Upper lobe of left lung (tissue), 6 donors: ENCODE results near the gene OSBPL9. TPM values are rescaled to one million over a fixed set of nuclear protein-coding genes. Genes with fewer than 3 reads are reported as not detected.
A peak's percentile ranks its signal among the peaks of the same experiment; 100 is the strongest.

ENCODE experiments used
- ATAC-seq, 2 donors: fragments of 200-7000 bp; cut with Tn5 transposase; one replicate each; pipeline ENCODE4 v1.9.1; 2022; ENCODE audit warnings: mild to moderate bottlenecking in 2 of 2, moderate library complexity in 2 of 2; ENCODE audit not compliant: low FRiP score in 2 of 2
- DNase-seq, 2 donors: peaks; one replicate each; pipeline ENCODE4 v3.0.0-alpha.2; 2019 to 2020
- H3K27ac ChIP-seq, 4 donors: fragments of 200-600 bp; sonication (generic); one replicate each; pipeline ENCODE4 v1.5.1; 2016 to 2019
- H3K27me3 ChIP-seq, 4 donors: fragments of 200-600 bp; sonication (generic); one replicate each; pipeline ENCODE4 v1.5.1; 2017 to 2019
- H3K36me3 ChIP-seq, 4 donors: fragments of 200-600 bp; sonication (generic); one replicate each; pipeline ENCODE4 v1.5.1; 2016 to 2019
- H3K4me1 ChIP-seq, 4 donors: fragments of 200-600 bp; sonication (generic); one replicate each; pipeline ENCODE4 v1.5.1; 2018 to 2019
- H3K4me3 ChIP-seq, 4 donors: fragments of 200-600 bp; sonication (generic); one replicate each; pipeline ENCODE4 v1.5.1; 2017 to 2019; ENCODE audit warnings: mild to moderate bottlenecking in 2 of 4, moderate library complexity in 1 of 4
- H3K9me3 ChIP-seq, 4 donors: fragments of 200-600 bp; sonication (generic); one replicate each; pipeline ENCODE4 v1.5.1; 2018 to 2019
- CTCF ChIP-seq, 6 experiments: fragments of 450-650 bp in 4 of 6; fragments of 200-600 bp in 2 of 6; sonication (generic) in 2 of 6; IDR thresholded peaks; one replicate each; pipeline ENCODE4 v1.5.1; 2016 to 2019; ENCODE audit warnings: antibody characterized with exemption in 6 of 6
- EP300 ChIP-seq, 4 donors: sonication (generic); formaldehyde crosslinking; IDR thresholded peaks; one replicate each; pipeline ENCODE4 v1.5.1; 2017; ENCODE audit warnings: antibody characterized with exemption in 4 of 4, control low read depth in 2 of 4
- POLR2A ChIP-seq, 4 donors: fragments of 450-650 bp; IDR thresholded peaks; one replicate each; pipeline ENCODE4 v1.5.1; 2016 to 2017; ENCODE audit warnings: antibody characterized with exemption in 4 of 4, mild to moderate bottlenecking in 2 of 4
- POLR2AphosphoS5 ChIP-seq, 2 donors: sonication (generic); formaldehyde crosslinking; IDR thresholded peaks; one replicate each; pipeline ENCODE4 v1.5.1; 2017; ENCODE audit warnings: antibody characterized with exemption in 2 of 2
- WGBS, 2 donors: methylation state at CpG; one replicate each; pipeline ENCODE4 v1.1.5; 2017 to 2018; 5-methylcytosine and 5-hydroxymethylcytosine counted together
- total RNA-seq, 6 donors: library from RNA; depleted of rRNA in 4 of 6; stranded (reverse); fragments of >200 nt in 4 of 6; gene quantifications; one replicate each; pipeline versions ENCODE4 v1.1.0 to v1.2.1, GENCODE V29; 2016 to 2021
- donor health status: DM: no; HTN: no; CAD: no; lungs with moderate emphysema.
- donor health status: DM: no; HTN: yes; CAD: no; lungs with severe emphysema.

OSBPL9 gene
- total RNA-seq, 6 donors from 2014 or later = 55.7 to 271 (median 94.9) TPM

GRCh38 chr1:51788938-51789337, 172.0 kb downstream of the OSBPL9 start:
- ATAC-seq = no peak
- 63 to 64% methylated on average over 2 of the region's 2 CpGs for WGBS, 2 donors
- no peaks in the 10 kb centered on the region for H3K27me3 ChIP-seq
- DNase-seq = no peak
- H3K9me3 ChIP-seq = no peaks in the 10 kb centered on the region
- peaks cover 0 to 2% (median 0%) of the 10 kb centered on the region in 4 donors for H3K4me1 ChIP-seq
- no peak overlapping the region for H3K4me3 ChIP-seq
- H3K36me3 ChIP-seq = peaks cover 66 to 100% (median 84%) of the 10 kb centered on the region in 4 donors
- no peak overlapping the region for H3K27ac ChIP-seq
- TF ChIP-seq POLR2A (IDR thresholded peaks at IDR 0.05) (no peak), EP300 (IDR thresholded peaks at IDR 0.05) (no peak), POLR2AphosphoS5 (IDR thresholded peaks at IDR 0.05) (no peak), CTCF (IDR thresholded peaks at IDR 0.05) (no peak)

GRCh38 chr1:51789342-51789741, 172.4 kb downstream of the OSBPL9 start:
- Histone ChIP-seq H3K4me1 (peaks cover 0 to 6% (median 0%) of the 10 kb centered on the region in 4 donors), H3K27ac (no peak overlapping the region), H3K27me3 (no peaks in the 10 kb centered on the region), H3K36me3 (peaks cover 66 to 100% (median 82%) of the 10 kb centered on the region in 4 donors), H3K4me3 (no peak overlapping the region), H3K9me3 (no peaks in the 10 kb centered on the region)
- no peak for DNase-seq
- ATAC-seq = no peak
- TF ChIP-seq POLR2A (IDR thresholded peaks at IDR 0.05) (no peak), CTCF (IDR thresholded peaks at IDR 0.05) (no peak), POLR2AphosphoS5 (IDR thresholded peaks at IDR 0.05) (no peak), EP300 (IDR thresholded peaks at IDR 0.05) (no peak)
- 80 to 100% methylated on average over 1 of the region's 1 CpG for WGBS, 2 donors

GRCh38 chr1:51790385-51790784, 173.5 kb downstream of the OSBPL9 start:
- Histone ChIP-seq H3K4me1 (peaks cover 0 to 10% (median 0%) of the 10 kb centered on the region in 4 donors), H3K27me3 (no peaks in the 10 kb centered on the region), H3K9me3 (no peaks in the 10 kb centered on the region), H3K4me3 (no peak overlapping the region), H3K27ac (no peak overlapping the region), H3K36me3 (peaks cover 59 to 100% (median 77%) of the 10 kb centered on the region in 4 donors)
- no peak for ATAC-seq
- no peak for TF ChIP-seq POLR2A (IDR thresholded peaks at IDR 0.05)
- TF ChIP-seq CTCF (IDR thresholded peaks at IDR 0.05) = no peak
- no peak for TF ChIP-seq POLR2AphosphoS5 (IDR thresholded peaks at IDR 0.05)
- TF ChIP-seq EP300 (IDR thresholded peaks at IDR 0.05) = no peak
- 92 to 93% methylated on average over 6 of the region's 6 CpGs for WGBS, 2 donors
- no peak for DNase-seq

- no peak for TF ChIP-seq CTCF (IDR thresholded peaks at IDR 0.05)
- no peak for TF ChIP-seq POLR2AphosphoS5 (IDR thresholded peaks at IDR 0.05)
- TF ChIP-seq EP300 (IDR thresholded peaks at IDR 0.05) = no peak
- no peak for TF ChIP-seq POLR2A (IDR thresholded peaks at IDR 0.05)
- H3K27ac ChIP-seq = no peak overlapping the region
- no peak overlapping the region for H3K4me3 ChIP-seq
- 100% methylated on average over 1 of the region's 1 CpG for WGBS, 2 donors
- H3K36me3 ChIP-seq = peaks cover 50 to 91% (median 64%) of the 10 kb centered on the region in 4 donors
- H3K4me1 ChIP-seq = peaks cover 0 to 10% (median 0%) of the 10 kb centered on the region in 4 donors
- ATAC-seq (no peak), DNase-seq (no peak)
- H3K27me3 ChIP-seq = no peaks in the 10 kb centered on the region
- H3K9me3 ChIP-seq = no peaks in the 10 kb centered on the region
These were observed 175.0 kb downstream of the OSBPL9 start for GRCh38 chr1:51791888-51792287.

GRCh38 chr1:51792864-51793263, 176.0 kb downstream of the OSBPL9 start:
- Histone ChIP-seq H3K4me1 (peaks cover 0 to 10% (median 0%) of the 10 kb centered on the region in 4 donors), H3K27ac (no peak overlapping the region), H3K36me3 (peaks cover 46 to 91% (median 63%) of the 10 kb centered on the region in 4 donors), H3K9me3 (no peaks in the 10 kb centered on the region), H3K4me3 (no peak overlapping the region), H3K27me3 (no peaks in the 10 kb centered on the region)
- peak in 1 of 2 donors; percentile 32 for ATAC-seq
- DNase-seq = no peak
- TF ChIP-seq EP300 (IDR thresholded peaks at IDR 0.05) (no peak), POLR2A (IDR thresholded peaks at IDR 0.05) (no peak), CTCF (IDR thresholded peaks at IDR 0.05) (no peak), POLR2AphosphoS5 (IDR thresholded peaks at IDR 0.05) (no peak)
- WGBS, 2 donors = 91 to 96% methylated on average over 1 of the region's 1 CpG
